SK-MEL-5 (cell line): ENCODE measurements around the gene POLR1C. TPM values are rescaled to one million over a fixed set of nuclear protein-coding genes. Genes with fewer than 3 reads are reported as not detected.

Experiments
- DNase-seq: peaks from one replicate; pipeline ENCODE4 v3.0.0-alpha.2; 2016; ENCODE audit warnings: low read depth, low spot score
- in situ Hi-C: cut with HindIII; loops from 2 replicates; pipeline ENCODE4 v1.10.0; 2016; ENCODE audit warnings: low sequenced_read_pairs, high pct_unique_total_duplicates, low pct_unique_long_range_greater_than_20kb
- total RNA-seq: library from RNA; depleted of rRNA; stranded (reverse); fragments of >200 nt; shearing (Covaris generic); gene quantifications from 2 replicates; pipeline ENCODE4 v1.2.3, GENCODE V29; 2014

The POLR1C gene
- total RNA-seq, 1 experiment from 2014 or later, result 47.5 TPM

DNA sequence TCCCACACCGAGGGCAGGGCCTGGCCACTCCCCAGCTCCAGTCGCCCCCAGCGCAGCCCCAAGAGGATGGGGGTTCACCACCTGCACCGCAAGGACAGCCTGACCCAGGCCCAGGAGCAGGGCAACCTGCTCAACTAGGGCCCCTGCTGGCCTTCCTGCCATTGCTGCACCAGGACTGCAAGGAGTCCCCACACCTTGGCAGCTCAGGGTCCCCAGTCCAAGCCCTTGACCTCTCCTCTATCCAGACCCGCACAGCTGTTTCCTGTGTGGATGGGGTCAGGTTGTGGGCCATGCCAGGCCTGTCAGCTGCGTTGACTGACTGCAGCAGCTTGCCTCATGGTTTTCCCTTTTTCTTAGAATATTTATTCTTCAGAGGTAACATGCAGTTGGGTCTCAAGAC lies 11.2 kb upstream of the POLR1C start:
- DNase-seq, result no peak
- in situ Hi-C loops, result no loop called here

DNA sequence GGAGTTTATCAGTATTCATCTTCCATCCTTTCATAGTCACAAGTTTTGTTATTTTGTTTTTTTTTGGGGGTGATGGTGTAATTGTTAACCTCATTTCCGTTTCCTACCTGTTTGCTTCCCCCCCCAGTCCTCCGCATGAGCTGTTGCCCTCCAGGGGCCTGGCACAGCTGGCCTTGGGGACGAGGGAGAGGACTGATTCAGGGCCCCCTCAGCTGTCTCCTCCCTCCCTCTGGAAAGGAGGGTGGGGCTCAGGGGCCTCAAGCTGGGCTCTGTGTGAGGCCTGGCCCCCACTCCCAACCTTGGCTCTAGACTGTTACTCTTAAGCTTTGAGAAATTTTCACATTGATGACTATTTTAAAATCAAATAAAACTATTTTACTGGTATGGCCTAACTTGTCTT lies 10.7 kb upstream of the POLR1C start:
- in situ Hi-C loops, result no loop called here
- no peak for DNase-seq

DNA sequence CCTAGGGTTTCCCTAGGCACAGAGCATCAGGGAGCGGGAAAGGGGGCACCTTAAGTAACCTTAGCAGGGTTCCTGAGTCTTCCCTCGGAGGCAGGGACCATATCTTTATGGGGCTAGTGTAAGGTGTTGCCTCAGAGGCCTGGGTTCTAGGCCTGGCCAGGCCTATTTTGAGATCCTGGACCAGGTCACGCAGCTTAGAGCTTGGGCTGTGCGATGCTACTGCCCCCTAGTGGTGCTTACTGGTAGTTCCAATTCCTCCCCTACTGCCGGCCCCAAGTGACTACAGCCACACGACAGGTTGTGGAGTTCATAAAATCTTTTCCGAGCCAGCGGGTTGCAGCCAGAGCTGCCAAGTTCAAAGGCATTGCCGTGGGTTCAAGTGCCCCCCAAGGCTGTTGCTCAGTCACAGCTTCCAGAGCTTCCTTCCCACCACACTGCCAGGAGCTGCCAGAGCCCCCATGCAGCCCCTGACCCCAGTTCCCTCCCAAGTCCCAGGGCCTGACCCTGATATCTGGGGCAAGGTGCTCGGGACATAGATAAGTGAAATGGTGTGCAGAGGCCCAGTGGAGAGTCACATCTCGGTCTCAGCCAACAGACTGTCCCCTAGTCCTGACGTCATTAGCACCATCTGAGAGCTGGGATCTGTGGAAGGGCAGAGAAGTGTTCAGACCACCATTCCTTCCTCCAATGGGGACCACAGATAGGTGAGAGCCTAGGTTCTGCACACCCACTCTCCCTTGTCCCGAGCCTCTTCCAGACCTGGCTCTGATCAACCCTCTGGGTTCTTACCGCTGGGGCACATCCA lies 10.0 kb upstream of the POLR1C start:
- peak; percentile 83 for DNase-seq
- in situ Hi-C loops, result no loop called here

DNA sequence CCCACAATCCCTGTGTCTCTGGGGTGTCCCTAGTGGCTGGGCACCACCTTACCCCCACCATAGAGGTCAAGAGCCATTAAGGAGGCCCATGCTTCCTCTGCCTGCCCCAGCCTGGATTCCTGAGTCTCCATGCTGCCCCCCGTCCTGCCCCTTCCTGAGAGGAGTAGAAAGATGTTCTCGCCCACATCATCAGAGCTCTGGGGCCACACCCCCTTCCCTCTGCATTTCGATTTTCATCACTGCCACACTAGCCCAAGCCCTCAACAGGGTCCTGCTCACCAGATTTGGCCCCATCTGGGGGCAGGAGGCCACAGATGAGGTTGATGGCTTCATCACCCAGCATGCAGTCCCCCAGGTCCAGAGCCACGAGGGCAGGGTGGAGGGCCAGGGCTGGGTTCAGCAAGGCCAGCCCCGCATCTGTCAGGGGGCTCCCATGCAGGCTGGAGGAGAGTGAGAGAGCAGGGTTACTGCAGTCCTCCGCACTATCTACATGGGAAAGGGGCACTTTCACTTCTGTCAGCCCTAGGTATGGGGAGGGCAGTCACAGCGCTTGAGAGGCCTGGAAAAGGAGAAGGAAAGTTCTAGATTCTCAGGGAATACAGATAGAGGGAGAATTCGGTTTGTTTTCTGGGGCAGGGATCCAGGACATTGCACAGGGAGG lies 8.3 kb upstream of the POLR1C start:
- no peak for DNase-seq
- in situ Hi-C loops, result no loop called here

DNA sequence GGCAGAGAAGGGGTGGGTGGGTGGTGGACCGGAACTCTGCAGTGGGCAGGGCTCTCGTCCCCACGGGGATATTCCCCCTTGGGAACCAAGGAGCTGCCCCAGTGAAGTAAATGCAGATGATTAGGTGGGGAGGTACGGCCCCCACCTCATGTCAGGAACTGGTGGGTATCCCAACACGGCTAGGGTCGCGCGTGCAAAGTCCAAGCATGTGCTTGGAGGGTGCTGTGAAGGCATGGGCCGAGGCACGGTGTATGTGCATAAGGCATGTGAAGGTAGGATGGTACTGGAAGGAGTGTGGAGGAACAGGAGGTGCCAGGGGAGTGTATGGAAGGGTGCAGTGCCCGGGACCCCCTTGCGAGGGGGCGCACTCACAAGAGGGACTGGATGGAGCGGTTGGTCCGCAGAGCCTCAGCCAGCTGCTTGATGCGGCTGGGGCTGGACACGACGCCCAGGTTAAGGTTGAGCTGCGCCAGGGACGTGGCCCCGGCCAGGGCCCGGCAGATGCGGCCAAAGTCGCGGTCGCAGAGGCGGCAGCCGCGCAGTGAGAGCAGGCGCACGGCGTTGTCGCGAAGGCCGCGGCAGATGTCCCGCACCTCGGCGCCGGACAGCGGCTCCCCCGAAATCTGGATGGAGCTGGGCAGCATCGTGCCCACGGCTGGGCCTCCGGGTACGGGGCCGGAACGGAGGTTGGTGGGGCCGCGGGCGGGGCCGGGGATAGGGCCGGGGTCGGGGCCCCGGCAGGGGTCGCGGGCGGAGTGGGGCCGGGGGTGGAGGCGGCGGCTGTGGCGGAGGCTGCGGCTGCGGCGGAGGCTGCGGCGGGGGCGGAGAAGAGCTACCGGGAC lies 7.5 kb upstream of the POLR1C start:
- DNase-seq, result no peak
- in situ Hi-C loops, result no loop called here

DNA sequence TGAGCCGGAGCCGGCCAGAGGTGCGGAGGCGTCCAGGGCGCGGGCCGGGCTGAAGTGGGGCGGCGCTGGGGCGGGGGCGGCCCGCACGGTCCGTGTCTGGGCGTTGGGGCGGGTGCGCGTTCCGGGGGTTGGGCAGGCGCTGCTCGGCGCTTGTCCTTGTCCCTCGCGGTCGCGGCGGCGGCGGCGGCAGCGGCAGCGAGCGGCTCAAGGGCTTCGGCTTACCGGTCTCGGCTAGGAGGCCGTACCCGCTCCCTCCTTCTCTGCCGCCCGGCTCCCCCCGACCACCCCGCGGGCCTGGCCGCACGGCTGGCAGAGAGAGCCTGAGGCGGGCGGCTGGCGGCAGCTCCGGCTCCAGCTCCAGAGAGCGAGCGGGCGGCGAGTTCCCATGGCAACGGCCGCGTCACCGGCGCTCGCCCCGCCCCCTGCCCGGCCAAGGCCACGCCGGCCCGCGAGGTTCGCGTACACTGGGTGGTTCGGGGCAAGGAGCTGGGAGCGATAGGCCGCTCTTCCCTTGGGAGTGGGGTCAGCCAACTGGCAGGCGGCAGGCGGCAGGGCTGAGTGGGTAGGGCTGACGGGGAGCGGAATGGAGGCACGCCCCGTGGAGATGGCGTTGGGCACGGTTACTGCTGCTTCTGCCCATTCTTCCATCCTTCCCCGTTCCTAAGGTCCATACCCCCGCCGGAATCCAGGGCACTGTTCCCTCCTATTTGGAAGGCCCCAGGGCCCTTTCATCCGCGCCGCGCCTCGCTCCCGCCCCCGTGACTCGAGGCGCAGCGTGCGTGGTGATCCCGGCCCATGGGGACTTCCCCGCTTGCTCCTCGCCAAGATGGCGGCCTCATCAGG lies 6.7 kb upstream of the POLR1C start, which contains the start of gene LRRC73:
TSS of gene LRRC73 (minus strand) at position 363 of the 843 bp plus-strand sequence. CDS start 561 bp downstream, outside the sequence.
- DNase-seq, result peak; percentile 77
- in situ Hi-C loops, result no loop called here

DNA sequence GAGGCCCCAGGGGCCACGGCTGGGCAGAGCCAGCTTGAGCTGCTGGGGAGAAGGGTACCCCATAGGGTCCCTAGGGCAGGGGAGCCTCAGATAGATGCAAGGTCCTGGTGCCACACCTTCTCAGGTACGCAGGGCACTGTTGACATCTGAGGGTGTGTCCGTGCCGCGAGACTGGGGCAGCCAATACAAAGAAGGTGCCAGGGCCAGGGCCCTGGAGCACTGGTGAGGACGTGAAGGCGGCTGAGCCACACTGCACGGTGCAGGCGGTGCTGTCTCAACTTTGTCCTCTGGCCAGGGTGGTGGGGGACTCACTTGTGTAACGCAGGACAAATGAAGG lies 6.1 kb upstream of the POLR1C start:
- in situ Hi-C loops, result no loop called here
- no peak for DNase-seq

DNA sequence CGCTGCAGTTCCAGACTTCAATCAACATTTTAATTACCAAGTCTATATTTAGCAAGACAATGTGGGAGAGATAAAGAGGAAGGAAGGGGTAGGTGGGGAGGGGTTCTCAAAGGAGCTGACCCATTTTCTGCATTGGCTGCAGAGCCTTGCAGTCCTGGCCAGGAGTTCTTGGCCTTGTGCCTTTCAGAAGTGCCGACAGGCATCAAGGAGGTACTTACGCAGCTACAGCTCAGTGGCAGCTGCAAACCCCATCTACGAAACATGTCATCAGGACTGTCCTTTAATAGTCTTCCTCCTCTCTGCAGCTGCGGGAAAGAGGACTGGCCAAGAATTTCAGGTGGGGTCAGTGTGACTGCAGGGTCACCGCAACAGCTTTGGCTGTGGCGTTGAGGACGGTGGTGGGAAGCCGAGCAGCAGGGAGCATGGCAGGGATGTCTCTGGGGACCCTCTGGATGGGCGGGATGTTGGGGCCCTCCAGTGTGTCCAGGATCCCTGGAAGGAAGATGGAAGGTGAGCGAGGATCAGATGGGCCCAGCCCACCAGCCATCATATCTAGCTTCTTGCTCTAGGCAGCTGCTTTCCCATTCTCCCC lies 5.0 kb upstream of the POLR1C start:
- in situ Hi-C loops, result no loop called here
- DNase-seq, result no peak

DNA sequence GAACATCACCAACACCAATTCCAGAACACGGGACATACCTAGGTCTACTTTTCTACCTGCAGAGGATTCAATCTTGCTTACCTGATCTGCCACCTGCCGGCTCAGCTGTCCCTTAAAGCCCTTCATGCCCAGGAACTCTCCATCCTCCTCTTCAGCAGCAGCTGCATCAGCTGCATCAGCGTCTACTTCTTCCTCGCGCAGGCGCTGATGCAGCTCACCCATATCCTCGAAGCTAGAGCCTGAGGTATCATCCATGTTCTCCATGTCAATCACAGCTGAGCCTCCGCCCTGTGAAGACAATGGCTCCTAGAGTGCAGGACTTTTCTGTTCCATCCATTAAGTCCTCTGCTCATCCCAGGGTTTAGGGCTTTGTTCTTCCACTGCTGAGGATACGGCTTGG lies 1.1 kb upstream of the POLR1C start:
- in situ Hi-C loops, result no loop called here
- DNase-seq, result no peak

DNA sequence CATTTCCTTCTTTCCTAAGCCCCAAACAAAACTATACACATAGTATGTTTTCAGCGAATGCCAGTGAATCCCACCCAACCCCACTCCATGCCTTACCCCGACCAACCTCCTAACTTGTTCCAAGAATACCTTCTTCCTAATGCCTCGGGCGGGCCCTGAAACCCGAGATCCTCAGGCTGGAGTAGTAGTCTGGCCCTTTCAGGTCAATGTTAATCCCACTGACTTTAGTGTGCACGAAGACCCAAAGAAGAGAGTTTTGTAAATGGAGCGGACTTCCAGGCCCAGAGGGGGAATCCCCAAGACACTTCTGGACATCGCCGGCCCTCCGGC lies 557 bp upstream of the POLR1C start:
- in situ Hi-C loops, result no loop called here
- no peak for DNase-seq

DNA sequence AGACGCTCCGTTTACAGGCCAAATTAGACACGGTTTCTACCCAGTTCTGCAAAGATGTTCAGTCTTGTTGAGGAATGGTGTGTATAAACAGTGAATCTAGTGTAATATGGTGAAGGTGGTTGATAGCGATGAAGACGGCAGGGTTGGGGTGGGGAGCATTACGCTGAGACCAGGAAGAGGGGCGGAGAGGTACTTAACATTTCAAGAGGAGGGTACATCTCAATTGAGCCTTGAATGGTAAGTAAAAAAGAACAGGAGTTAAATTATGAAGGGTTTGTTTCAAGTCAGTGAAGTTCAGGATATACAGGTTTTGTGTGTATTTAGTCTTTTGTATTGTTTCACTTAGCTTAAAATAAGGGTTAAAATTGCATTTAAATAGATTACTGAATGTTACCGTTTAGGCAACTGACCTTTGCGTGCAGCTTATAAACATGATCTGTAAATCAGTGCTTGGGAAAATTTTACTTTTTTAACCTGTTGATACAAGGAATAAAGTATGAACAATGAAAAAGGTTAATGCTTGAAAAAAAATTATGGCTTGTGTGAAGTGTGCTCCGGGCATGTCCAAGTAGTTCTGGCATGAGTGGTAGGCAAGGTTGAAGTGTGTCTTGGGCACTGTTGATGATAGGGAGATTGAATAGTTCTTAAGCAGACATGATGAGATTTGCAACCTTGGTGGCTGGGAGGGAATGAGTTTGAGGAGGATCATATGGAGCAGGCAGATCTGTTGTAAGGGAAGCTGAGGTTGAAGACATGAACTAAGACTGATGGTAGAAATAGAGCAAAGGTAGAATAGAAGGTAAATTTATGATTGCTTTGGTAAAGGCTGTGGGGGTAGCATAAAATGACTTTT lies 842 bp downstream of the POLR1C start:
- no peak for DNase-seq
- in situ Hi-C loops, result no loop called here

DNA sequence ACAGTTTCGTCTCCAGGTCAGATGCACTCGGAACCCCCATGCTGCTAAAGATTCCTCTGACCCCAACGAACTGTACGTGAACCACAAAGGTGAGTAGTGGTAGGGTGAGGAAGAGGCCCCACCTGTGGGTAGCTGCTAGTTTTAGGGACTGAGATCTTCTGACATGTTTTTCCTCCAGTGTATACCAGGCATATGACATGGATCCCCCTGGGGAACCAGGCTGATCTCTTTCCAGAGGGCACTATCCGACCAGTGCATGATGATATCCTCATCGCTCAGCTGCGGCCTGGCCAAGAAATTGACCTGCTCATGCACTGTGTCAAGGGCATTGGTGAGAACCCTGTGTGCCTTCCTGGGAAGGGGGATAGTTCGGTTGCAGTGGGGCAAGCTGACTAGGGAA lies 3.2 kb downstream of the POLR1C start:
- in situ Hi-C loops, result no loop called here
- no peak for DNase-seq

DNA sequence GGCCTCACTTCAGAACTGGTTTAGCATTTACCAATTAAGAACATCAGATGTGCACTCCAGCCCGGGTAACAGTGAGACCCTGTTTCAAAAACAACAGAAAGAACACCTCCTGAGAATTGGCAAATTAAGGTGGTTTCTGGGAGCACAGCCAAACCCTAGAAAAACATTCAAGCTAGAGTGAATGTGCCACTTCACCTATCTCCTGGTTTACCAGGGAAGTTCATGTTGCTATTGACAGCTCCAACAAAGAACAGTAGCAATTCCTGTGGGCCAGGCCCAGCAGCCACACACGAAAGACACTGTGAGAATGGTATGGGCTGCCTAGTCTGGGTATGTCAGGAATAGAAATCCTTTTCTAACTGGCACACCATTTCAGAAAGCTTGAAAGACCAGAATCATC lies 4.9 kb downstream of the POLR1C start:
- no peak for DNase-seq
- in situ Hi-C loops, result no loop called here

DNA sequence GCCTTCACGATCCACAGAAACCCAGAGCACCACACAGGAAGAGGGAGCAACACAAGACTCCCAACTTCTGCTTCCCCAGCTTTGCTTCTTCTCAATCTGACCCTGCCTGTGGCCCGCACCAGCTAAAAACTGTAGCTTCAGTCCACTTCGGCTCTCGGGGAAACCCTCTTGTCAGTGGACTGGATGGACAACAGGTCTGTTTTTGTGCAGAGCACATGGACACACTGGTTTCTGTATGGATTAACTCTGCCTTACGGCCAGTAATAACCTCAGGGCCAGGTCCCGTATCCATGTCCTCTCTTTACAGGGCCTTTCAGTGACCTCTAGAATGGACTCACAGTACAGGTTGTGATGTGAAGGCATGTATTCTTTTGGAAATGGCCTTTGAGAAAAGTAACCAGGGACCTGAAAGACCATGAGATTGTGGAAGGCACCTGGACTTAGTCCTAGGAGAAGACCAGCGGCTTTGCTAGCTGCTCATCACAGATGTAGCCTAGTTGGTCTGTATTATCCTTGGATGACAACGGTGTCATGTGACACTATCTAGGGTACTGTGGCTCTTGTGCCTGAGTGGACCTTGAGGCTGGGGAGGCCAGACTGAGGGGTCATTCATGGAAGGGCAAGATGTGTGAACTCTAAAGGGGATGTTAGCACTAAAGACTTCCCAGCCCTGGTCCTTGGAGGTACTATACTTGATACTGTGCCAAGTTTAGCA lies 5.8 kb downstream of the POLR1C start:
- no peak for DNase-seq
- in situ Hi-C loops, result no loop called here

DNA sequence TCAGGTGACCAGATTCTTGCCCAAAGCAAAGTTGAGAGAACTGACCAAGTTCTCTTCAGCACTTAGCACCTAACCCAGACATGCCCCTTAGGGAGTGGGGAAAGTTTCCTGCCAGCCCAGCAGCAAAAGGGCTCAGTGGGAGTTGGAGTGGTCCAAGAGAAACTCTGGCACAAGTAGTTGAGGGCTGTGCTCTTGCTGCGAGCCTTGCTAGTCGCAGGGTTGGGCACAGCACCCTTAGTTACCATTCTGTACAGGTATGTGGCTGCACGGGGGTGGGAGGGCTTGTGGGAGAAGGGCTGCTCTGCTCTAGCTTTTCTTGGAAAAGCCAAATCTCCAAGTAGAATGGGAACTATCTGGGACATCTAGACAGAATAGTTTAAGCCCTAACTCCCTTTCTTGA lies 6.4 kb downstream of the POLR1C start:
- in situ Hi-C loops, result no loop called here

DNA sequence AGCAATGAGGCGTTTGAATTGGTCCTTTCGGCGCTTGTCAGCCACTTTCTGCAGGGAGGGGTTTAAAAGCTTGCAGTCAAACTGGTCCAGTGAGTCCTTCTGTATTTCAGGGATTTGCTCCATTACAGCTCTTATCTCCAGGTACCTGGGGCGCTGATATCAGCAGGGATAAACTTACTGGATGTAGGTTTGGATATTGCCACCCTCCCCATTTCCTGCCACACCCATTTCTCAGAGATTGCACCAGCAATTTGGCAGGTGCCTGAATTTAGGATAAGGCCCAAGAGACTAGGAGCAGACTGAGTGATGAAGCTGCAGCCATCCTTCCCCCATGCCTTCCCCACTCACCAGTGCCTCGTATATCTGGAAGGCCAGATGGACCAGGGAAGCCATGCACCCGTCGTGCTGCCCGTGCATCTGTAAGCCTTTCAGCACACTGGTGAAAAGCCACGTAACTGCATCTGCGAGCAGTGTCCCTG lies 7.6 kb downstream of the POLR1C start:
- in situ Hi-C loops, result no loop called here
- no peak for DNase-seq

More for the DNA sequence above, 6.4 kb downstream of the POLR1C start:
- DNase-seq, result no peak
